H7 (cell line): ENCODE data around the gene RYR2. TPM values are rescaled to one million over a fixed set of nuclear protein-coding genes. Genes with fewer than 3 reads are reported as not detected.
"Not testable (repeated sequence)": the region's sequence is repeated elsewhere in the genome, so short reads cannot be mapped to it uniquely, and the experiment has no call there.

Source experiments
- DNase-seq: peaks from one replicate; pipeline ENCODE4 v3.0.0; 2012
- H3K27me3 ChIP-seq: 2 replicates; pipeline ENCODE4 v1.6.0; 2011; ENCODE audit warnings: mild to moderate bottlenecking, low read length; ENCODE audit not compliant: control insufficient read depth, insufficient read depth
- H3K36me3 ChIP-seq: replicated peaks from 2 replicates; pipeline ENCODE4 v1.5.1; 2011; ENCODE audit warnings: low read length; ENCODE audit not compliant: control insufficient read depth, insufficient read depth
- H3K4me3 ChIP-seq: 2 replicates; pipeline ENCODE4 v1.5.1; 2011; ENCODE audit warnings: low read depth, mild to moderate bottlenecking, control low read depth, low read length, moderate library complexity; ENCODE audit not compliant: insufficient read depth
- total RNA-seq: library from RNA; depleted of rRNA; stranded (reverse); fragments of >200 nt; shearing (Covaris generic); gene quantifications from 2 replicates; pipeline ENCODE4 v1.2.3, GENCODE V29; 2014

RYR2 gene
- total RNA-seq, 1 experiment from 2014 or later: 17.6 TPM

DNA sequence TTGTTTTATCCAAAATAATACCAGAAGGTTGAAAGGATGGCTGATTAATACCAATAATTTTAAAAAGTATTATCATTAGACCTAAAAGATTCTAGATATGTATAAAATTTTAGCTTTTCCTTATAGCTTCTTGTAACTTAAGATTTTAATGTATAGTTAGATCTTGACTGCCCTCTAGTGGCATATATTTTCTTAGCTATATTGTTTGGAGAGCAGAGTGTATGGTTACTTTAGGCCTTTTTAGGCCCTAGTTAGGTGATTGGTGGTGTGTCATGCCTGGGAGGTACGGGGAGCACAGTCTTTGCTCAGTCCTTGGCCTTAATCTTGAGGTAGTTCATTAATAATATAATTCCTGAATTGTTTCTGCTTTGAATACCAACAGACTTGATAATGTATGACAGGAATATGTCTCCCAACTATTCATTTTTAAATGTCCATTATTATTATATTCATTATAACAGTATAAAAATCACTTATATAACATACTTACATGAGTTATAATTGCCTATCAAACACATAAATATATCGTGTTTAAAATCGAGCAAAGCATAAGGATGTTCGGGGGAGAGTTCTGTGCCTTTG, 520.3 kb downstream of the RYR2 start:
- peak; percentile 32 for DNase-seq
- Histone ChIP-seq H3K36me3 (no peaks in the 10 kb centered on the region), H3K4me3 (no peak overlapping the region)

DNA sequence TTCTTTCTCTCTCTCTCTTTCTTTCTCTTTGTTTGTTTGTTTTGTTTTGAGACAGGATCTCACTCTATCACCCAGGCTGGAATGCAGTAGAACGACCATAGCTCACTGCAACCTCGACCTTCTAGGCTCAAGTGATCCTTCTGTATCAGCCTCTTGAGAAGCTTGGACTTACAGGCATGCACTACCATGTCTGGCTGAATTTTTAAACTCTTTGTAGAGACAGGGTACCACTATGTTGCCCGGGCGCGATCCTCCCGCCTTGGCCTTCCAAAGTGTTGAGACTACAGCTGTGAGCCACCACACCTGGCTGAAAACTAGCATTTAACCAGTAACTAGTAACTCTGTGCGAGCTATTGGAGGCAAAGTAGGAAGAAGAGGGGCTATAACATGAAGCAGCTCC, 523.3 kb downstream of the RYR2 start:
- no peak overlapping the region for H3K4me3 ChIP-seq
- no peaks in the 10 kb centered on the region for H3K36me3 ChIP-seq
- no peak for DNase-seq
- H3K27me3 ChIP-seq: no peaks in the 10 kb centered on the region

More for the DNA sequence above, 520.3 kb downstream of the RYR2 start:
- no peaks in the 10 kb centered on the region for H3K27me3 ChIP-seq

DNA sequence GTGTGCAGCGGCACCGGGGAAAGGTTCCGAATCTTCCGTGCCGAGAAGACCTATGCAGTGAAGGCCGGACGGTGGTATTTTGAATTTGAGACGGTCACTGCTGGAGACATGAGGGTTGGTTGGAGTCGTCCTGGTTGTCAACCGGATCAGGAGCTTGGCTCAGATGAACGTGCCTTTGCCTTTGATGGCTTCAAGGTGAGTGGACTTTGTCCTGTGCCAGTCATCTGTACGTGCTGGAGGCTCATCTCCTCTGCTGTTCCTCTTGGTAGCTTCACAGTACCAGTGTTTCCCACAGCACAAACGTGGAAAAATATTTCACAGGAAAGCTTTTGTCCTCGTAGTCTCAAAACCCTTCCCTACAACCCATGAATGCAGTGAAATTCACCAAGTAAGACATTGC, 524.6 kb downstream of the RYR2 start:
- no peak for DNase-seq
- Histone ChIP-seq H3K27me3 (no peaks in the 10 kb centered on the region), H3K36me3 (no peaks in the 10 kb centered on the region)

DNA sequence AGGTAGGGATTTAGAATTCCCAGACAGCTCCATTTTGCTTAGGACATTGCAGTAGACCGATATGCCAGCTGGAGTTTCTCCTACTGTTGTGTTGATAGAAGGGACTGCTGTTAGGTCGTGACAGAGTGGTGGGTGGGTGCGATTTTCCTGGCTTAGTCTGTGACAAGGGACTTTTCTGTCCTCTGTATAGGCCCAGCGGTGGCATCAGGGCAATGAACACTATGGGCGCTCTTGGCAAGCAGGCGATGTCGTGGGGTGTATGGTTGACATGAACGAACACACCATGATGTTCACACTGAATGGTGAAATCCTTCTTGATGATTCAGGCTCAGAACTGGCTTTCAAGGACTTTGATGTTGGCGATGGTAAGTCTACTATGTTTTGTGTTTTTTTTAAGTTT, 527.0 kb downstream of the RYR2 start:
- no peaks in the 10 kb centered on the region for H3K36me3 ChIP-seq
- DNase-seq: no peak
- H3K4me3 ChIP-seq: no peak overlapping the region
- no peaks in the 10 kb centered on the region for H3K27me3 ChIP-seq

More for the DNA sequence above, 524.6 kb downstream of the RYR2 start:
- no peak overlapping the region for H3K4me3 ChIP-seq

DNA sequence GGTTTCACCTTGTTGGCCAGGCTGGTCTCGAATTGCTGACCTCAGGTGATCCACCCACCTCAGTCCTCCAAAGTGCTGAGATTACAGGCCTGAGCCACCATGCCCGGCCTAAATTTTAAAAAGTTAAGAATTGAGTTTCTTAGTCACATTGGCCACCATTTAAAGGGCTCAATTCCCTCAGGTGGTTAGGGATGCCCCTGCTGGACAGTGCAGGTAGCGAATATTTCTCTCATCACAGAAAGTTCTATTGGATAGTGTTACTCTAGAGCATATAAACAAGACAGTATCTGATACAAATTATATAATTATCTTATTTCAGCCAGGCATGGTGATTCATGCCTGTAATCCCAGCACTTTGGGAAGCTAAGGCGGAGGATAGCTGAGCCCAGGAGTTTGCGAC, 528.5 kb downstream of the RYR2 start:
- H3K4me3 ChIP-seq: no peak overlapping the region
- H3K36me3 ChIP-seq: no peaks in the 10 kb centered on the region
- no peaks in the 10 kb centered on the region for H3K27me3 ChIP-seq
- DNase-seq: no peak

DNA sequence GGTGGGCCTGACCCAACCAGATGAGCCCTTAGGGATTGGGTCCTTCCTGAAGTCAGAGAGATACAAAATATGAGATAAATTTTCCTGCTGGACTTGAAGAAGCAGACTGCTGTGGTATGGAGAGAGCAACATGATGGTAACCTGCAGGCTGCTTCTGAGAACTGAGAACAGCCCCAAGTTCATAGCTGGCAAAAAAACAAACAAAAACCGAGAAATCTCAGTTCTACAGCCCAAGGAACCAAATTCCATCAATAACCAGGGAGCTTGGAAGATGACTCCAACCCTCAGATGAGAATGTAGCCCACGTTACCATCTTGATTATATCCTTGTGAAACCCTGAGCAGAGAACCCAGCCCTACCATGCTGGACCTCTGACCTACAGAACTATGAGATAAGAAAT, 532.6 kb downstream of the RYR2 start:
- Histone ChIP-seq H3K4me3 (no peak overlapping the region), H3K36me3 (no peaks in the 10 kb centered on the region), H3K27me3 (no peaks in the 10 kb centered on the region)
- DNase-seq: no peak

DNA sequence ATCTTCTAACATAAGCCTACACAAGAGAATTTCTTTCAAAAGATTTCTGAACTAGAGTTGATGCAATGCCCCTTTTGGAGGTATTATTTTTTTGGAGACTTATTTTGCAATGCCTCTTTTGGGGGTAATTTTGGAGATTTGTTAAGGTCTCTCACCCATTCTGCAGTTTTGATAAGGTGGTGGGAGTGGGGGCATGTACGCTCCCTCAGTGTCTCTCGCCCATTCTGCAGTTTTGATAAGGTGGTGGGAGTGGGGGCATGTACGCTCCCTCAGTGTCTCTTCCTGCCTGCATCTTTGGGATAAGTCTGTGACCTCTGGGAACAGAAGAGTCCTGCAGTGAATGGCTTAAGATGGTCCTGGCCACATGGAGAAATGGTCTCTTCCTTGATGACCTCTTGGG, 536.6 kb downstream of the RYR2 start:
- no peaks in the 10 kb centered on the region for H3K36me3 ChIP-seq
- H3K4me3 ChIP-seq: no peak overlapping the region
- DNase-seq: no peak
- H3K27me3 ChIP-seq: no peaks in the 10 kb centered on the region

DNA sequence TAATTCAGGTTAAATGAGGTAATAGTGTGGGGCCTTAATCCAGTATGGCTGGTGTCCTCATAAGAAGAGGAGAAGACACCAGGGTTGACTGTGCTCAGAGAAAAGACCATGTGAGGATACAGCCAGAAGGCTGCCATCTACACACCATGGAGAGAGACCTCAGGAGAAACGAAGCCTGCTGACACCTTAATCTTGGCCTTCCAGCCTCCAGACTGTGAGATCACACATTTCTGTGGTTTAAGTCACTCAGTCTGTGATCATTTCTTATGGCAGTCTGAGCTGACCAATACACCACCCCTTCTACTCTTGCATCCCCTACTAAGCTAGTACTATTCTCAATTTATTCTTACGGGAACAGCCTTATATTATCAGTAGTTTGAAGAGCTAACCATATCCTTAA, 538.7 kb downstream of the RYR2 start:
- H3K4me3 ChIP-seq: no peak overlapping the region
- no peaks in the 10 kb centered on the region for H3K36me3 ChIP-seq
- DNase-seq: no peak
- H3K27me3 ChIP-seq: no peaks in the 10 kb centered on the region

DNA sequence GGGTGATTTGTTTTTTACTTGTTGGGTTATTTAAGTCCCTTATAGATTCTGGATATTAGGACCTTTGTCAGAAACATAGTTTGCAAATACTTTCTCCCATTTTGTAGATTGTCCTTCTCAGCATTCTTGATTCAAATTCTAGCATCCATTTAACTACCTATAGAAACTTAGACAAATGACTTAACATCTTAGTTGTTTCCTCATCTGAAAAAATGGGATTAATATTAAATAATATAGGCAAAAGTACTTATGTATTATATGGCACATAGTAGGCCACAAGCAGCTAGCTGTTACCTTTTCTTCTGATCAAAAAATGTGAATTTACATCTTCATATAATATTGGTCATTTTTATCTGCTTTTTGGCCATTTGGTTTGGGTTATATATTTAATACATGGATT, 541.3 kb downstream of the RYR2 start:
- Histone ChIP-seq H3K27me3 (no peaks in the 10 kb centered on the region), H3K36me3 (no peaks in the 10 kb centered on the region), H3K4me3 (no peak overlapping the region)
- DNase-seq: no peak

DNA sequence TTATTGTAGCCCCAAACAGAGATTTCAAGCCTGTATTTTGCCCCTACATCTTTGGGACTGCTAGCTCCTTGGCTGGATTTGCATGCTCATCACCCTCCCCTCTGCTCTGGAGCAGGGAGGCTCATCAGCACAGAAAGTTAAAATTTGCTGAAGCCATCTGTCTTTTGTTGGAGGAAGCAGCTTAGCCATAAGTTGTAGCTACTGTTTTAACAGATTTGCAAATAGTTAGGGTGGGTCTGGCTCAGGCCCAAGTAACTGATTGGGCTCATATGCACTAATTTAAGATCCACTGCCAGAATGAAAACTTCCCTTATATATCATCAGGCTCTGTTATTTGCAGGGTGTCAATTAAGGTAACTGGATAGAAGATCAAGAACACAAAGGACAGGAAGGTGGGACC, 541.8 kb downstream of the RYR2 start:
- DNase-seq: no peak
- no peak overlapping the region for H3K4me3 ChIP-seq
- no peaks in the 10 kb centered on the region for H3K27me3 ChIP-seq
- no peaks in the 10 kb centered on the region for H3K36me3 ChIP-seq

DNA sequence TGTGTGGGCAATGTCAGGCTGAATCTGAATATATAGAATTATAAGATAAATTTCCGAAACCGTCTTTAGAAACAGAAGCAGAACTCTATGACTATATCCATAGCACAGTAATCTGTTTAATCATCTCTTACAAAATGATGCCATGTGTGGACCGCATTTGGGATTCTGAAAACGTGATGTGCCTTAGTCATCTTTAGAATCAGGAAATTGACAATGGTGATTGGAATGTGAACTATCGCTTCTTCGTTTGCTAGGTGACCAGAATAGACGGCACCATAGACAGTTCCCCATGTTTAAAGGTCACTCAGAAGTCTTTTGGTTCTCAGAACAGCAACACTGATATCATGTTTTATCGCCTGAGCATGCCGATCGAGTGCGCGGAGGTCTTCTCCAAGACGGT, 548.4 kb downstream of the RYR2 start:
- DNase-seq: no peak
- no peaks in the 10 kb centered on the region for H3K27me3 ChIP-seq
- H3K4me3 ChIP-seq: no peak overlapping the region
- H3K36me3 ChIP-seq: no peaks in the 10 kb centered on the region

DNA sequence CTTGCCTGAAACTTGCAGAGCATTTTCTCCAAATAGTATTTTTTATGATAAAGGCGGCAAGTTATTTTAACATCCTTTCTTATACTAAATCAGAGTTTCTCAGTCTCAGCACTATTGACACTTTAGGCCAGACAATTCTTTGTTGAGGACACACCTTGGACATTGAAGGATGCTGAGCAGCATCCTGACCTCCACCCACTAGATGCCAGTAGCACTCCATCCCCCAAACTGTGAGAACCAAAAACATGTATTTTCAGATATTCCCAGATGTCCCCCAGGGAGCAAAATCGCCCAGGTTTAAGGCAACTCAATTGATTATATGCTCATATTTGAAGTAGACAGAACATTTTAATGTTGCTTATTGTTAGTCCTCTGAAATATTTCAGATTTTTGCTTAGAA, 549.4 kb downstream of the RYR2 start:
- no peak overlapping the region for H3K4me3 ChIP-seq
- H3K36me3 ChIP-seq: no peaks in the 10 kb centered on the region
- no peak for DNase-seq
- no peaks in the 10 kb centered on the region for H3K27me3 ChIP-seq

DNA sequence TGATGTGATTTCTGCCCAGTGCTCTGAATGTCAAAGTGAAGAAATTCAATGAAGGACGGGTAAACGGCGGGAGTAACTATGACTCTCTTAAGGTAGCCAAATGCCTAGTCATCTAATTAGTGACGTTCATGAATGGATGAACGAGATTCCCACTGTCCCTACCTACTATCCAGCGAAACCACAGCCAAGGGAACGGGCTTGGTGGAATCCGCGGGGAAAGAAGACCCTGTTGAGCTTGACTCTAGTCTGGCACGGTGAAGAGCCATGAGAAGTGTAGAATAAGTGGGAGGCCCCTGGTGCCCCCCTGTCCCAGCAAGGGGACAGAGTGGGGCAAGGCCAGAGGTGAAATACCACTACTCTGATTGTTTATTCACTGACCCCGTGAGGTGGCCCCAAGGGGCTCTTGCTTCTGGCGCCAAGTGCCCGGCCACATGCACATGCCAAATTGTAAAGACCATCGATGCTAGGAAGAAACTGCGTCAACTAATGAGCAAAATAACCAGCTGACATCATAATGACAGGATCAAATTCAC, 561.1 kb downstream of the RYR2 start:
- not testable (repeated sequence) for DNase-seq, H3K36me3 ChIP-seq, H3K4me3 ChIP-seq, H3K27me3 ChIP-seq

DNA sequence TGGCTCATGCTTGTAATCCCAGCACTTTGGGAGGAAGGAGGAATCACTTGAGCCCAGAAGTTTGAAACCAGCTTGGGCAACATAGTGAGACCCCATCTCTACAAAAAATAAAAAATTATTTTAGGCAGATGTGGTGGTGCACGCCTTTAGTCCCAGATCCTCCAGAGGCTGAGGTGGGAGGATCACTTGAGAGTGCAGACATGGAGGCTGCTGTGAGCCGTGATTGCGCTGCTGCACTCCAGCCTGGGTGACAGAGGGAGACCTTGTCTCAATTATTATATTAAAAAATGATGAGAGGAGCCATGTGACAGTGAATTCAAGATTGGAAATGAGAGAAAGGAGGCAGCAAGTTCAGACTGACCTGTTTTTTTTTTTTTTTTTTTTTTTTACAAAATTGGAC, 566.4 kb downstream of the RYR2 start:
- Histone ChIP-seq H3K36me3 (no peaks in the 10 kb centered on the region), H3K27me3 (no peaks in the 10 kb centered on the region), H3K4me3 (no peak overlapping the region)
- no peak for DNase-seq

DNA sequence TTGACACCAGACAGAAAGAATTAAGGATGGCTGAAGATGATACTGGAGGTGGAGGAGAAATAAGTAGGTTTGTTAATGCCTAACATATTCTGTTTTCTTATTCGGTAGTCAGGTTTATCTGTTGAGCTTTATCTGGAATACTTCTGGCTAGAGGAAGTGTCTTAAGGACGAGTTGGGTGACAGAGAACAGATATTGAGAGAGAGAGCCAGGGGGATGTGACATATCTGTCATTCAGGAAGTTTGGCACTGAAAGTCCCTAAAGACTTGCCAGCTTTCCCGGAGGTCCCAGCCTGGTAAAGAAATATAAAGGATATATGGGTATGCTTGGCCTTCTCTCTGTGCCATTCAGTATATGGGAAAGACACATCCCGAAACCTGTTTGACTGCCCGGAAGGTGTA, 568.2 kb downstream of the RYR2 start:
- Histone ChIP-seq H3K36me3 (no peaks in the 10 kb centered on the region; the same call in none of the 2 replicates), H3K4me3 (no peak overlapping the region), H3K27me3 (no peaks in the 10 kb centered on the region)
- no peak for DNase-seq

DNA sequence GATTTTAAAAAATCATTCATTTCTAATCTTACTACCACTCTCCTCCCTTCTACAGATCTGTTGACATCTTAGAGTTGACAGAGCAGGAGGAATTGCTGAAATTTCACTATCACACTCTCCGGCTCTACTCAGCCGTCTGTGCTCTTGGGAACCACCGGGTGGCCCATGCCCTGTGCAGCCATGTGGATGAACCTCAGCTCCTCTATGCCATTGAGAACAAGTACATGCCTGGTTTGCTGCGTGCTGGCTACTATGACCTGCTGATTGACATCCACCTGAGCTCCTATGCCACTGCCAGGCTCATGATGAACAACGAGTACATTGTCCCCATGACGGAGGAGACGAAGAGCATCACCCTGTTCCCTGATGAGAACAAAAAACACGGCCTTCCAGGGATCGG, 572.0 kb downstream of the RYR2 start:
- H3K36me3 ChIP-seq: peaks cover 4% of the 10 kb centered on the region
- no peaks in the 10 kb centered on the region for H3K27me3 ChIP-seq
- H3K4me3 ChIP-seq: no peak overlapping the region
- peak; percentile 12 for DNase-seq
